BLaER1 (cell line): ENCODE measurements around the gene DNAH17.

ENCODE experiments used
- H3K27ac ChIP-seq: shearing (Covaris generic); formaldehyde crosslinking; 2 replicates; pipeline ENCODE4 v1.8.1; 2022
- H3K27me3 ChIP-seq: shearing (Covaris generic); formaldehyde crosslinking; 2 replicates; pipeline ENCODE4 v1.8.1; 2022
- H3K36me3 ChIP-seq: shearing (Covaris generic); formaldehyde crosslinking; 2 replicates; pipeline ENCODE4 v1.8.1; 2022
- H3K4me1 ChIP-seq: shearing (Covaris generic); formaldehyde crosslinking; 2 replicates; pipeline ENCODE4 v1.8.1; 2022
- H3K4me2 ChIP-seq: shearing (Covaris generic); formaldehyde crosslinking; 2 replicates; pipeline ENCODE4 v1.8.1; 2022
- H3K4me3 ChIP-seq: shearing (Covaris generic); formaldehyde crosslinking; 2 replicates; pipeline ENCODE4 v1.8.1; 2022
- H3K9ac ChIP-seq: shearing (Covaris generic); formaldehyde crosslinking; 2 replicates; pipeline ENCODE4 v1.8.1; 2022
- H3K9me3 ChIP-seq: shearing (Covaris generic); formaldehyde crosslinking; 2 replicates; pipeline ENCODE4 v1.8.1; 2022
- H4K20me1 ChIP-seq: shearing (Covaris generic); formaldehyde crosslinking; 2 replicates; pipeline ENCODE4 v1.8.1; 2022
- Cebpa-rat ChIP-seq: shearing (Covaris generic); IDR thresholded peaks from 2 replicates; pipeline ENCODE4 v1.8.1; 2022

The DNAH17 gene

DNA sequence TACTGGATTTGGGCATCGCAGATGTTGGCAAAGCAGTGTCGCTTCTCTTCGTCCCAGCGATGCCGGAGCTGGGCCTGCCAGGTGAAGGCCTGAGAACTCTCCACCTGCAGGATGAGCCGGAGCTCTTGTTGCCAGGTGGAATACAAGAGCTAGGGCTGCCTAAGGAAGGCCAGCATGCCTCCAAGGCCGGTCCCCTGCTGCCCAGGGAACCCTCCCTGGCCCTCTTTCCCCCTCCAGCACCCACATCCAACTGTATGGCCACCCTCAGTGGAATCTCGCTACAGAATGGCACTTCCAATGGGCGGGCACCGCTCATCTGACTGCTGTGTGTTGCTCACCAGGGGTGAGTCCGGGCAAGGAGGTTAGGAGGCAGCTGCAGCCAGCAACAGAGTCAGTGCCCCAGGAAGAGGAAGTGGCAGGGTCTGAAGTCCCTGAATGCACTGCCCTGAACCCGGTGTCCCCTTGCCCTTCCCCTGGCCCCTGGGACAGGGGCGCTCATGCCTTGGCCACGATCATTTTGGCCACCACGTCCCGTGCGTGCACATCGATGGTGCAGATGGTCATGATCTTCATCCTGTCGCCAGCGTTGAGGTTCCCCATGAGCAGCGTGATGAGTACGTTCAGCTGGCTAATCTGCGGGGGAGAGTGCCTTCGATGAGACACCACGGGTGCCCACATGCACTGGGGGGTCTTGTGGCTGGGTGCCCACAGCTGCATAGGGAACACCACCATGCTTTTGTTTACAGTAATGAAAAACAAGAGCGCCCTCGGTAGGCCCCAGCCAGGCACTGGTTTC is 75.8 kb downstream of the DNAH17 start:
- Histone ChIP-seq H3K9me3 (no peaks in the 10 kb centered on the region), H3K36me3 (no peaks in the 10 kb centered on the region), H3K4me1 (peaks cover 16% of the 10 kb centered on the region), H3K27ac (peak overlapping the region; percentile 64), H3K4me2 (peak overlapping the region; percentile 40), H3K27me3 (no peaks in the 10 kb centered on the region), H3K9ac (no peak overlapping the region), H4K20me1 (no peaks in the 10 kb centered on the region), H3K4me3 (no peak overlapping the region)
- TF ChIP-seq Cebpa-rat: no peak

- TF ChIP-seq Cebpa-rat: no peak
- no peak overlapping the region for H3K9ac ChIP-seq
- peak overlapping the region; percentile 40 for H3K4me2 ChIP-seq
- H4K20me1 ChIP-seq: no peaks in the 10 kb centered on the region
- H3K4me3 ChIP-seq: no peak overlapping the region
- H3K36me3 ChIP-seq: no peaks in the 10 kb centered on the region
- no peak overlapping the region for H3K27ac ChIP-seq
- H3K27me3 ChIP-seq: no peaks in the 10 kb centered on the region
- H3K4me1 ChIP-seq: peaks cover 12% of the 10 kb centered on the region
- H3K9me3 ChIP-seq: no peaks in the 10 kb centered on the region
These were observed 76.4 kb downstream of the DNAH17 start for GRCh38 chr17:78500806-78501205.

GRCh38 chr17:78499715-78500540 is 77.3 kb downstream of the DNAH17 start:
- H3K36me3 ChIP-seq: no peaks in the 10 kb centered on the region
- H3K9me3 ChIP-seq: no peaks in the 10 kb centered on the region
- peaks cover 12% of the 10 kb centered on the region for H3K4me1 ChIP-seq
- no peak overlapping the region for H3K27ac ChIP-seq
- no peak overlapping the region for H3K4me3 ChIP-seq
- no peaks in the 10 kb centered on the region for H4K20me1 ChIP-seq
- no peaks in the 10 kb centered on the region for H3K27me3 ChIP-seq
- H3K9ac ChIP-seq: no peak overlapping the region
- TF ChIP-seq Cebpa-rat: no peak
- no peak overlapping the region for H3K4me2 ChIP-seq

DNA sequence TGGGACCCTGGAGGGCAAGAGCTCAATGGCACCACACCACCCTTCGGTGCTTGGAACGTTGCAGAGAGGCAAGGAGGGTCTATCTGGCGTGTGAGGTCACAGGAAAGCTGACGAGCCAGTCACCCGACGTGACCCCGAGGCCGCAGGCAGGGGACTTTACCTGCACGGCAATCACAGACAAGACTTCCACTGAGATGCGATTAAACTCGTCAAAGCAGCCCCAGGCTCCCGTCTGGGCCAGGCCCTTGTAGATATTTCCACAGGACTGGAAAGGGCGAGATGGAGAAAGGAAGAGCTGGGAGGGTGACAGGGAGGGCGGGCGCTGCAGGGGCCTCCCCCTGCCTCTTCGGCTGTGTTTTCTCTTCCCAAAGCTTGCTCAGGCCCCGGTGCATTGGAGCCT is 78.3 kb downstream of the DNAH17 start:
- no peak overlapping the region for H3K9ac ChIP-seq
- no peaks in the 10 kb centered on the region for H3K27me3 ChIP-seq
- 0 out of 2 replicates have a peak overlapping the region, but pooled peaks have one; percentile 6 for H3K27ac ChIP-seq
- H3K4me2 ChIP-seq: no peak overlapping the region
- H3K4me1 ChIP-seq: peaks cover 15% of the 10 kb centered on the region
- no peak overlapping the region for H3K4me3 ChIP-seq
- H3K9me3 ChIP-seq: no peaks in the 10 kb centered on the region
- H4K20me1 ChIP-seq: no peaks in the 10 kb centered on the region
- TF ChIP-seq Cebpa-rat: no peak
- no peaks in the 10 kb centered on the region for H3K36me3 ChIP-seq

DNA sequence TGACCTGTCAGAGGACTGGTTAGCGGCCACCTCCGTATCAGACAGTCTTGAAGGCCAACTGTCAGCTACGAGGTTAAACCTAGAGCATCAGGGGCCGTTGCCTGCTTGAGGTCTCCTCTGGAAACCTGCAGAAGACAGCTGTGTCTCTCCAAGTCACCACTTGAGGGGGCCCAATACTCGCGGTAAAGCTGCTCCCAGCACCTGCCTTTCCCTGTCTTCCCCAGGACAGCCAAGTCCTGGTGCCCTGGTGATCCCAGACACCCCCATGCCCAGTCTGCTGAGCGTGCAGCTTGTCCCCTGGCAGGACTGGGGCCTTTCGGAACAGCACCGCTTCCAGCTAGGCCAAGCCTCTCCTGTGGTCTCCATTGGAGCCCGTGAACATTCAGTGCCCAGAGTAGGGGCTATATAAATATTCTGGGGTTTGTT is 80.1 kb downstream of the DNAH17 start:
- Histone ChIP-seq H3K4me1 (peaks cover 24% of the 10 kb centered on the region), H3K4me3 (no peak overlapping the region), H3K27ac (no peak overlapping the region), H3K36me3 (no peaks in the 10 kb centered on the region), H3K9me3 (no peaks in the 10 kb centered on the region), H3K4me2 (no peak overlapping the region), H4K20me1 (no peaks in the 10 kb centered on the region), H3K27me3 (no peaks in the 10 kb centered on the region), H3K9ac (no peak overlapping the region)
- TF ChIP-seq Cebpa-rat: no peak

GRCh38 chr17:78496311-78496710 is 80.9 kb downstream of the DNAH17 start:
- Histone ChIP-seq H3K9ac (no peak overlapping the region), H3K27me3 (no peaks in the 10 kb centered on the region), H3K4me1 (peaks cover 17% of the 10 kb centered on the region), H3K4me2 (no peak overlapping the region), H3K4me3 (no peak overlapping the region), H4K20me1 (no peaks in the 10 kb centered on the region), H3K9me3 (no peaks in the 10 kb centered on the region), H3K27ac (no peak overlapping the region), H3K36me3 (no peaks in the 10 kb centered on the region)
- TF ChIP-seq Cebpa-rat: no peak

DNA sequence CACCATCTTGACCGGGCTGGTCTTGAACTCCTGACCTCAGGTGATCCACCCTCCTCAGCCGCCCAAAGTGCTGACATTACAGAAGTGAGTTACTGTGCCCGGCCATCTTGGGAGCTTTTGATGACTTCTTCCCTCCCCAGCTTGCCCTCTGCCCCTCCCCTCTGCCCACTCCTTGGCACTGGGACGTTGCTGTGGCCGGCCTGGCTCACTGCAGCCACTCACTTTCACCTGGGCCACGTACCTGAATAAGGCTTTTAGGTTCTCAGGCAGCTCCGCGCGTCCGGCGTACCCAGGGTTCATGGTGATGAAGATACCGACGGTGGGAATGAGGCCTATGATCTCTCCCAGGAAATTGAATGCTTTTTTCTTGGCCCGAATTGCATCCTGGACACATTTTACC is 81.6 kb downstream of the DNAH17 start:
- no peak overlapping the region for H3K27ac ChIP-seq
- no peak overlapping the region for H3K9ac ChIP-seq
- no peaks in the 10 kb centered on the region for H3K36me3 ChIP-seq
- H3K4me1 ChIP-seq: peaks cover 12% of the 10 kb centered on the region
- no peaks in the 10 kb centered on the region for H4K20me1 ChIP-seq
- no peak overlapping the region for H3K4me3 ChIP-seq
- H3K4me2 ChIP-seq: no peak overlapping the region
- H3K9me3 ChIP-seq: no peaks in the 10 kb centered on the region
- TF ChIP-seq Cebpa-rat: no peak
- H3K27me3 ChIP-seq: no peaks in the 10 kb centered on the region

DNA sequence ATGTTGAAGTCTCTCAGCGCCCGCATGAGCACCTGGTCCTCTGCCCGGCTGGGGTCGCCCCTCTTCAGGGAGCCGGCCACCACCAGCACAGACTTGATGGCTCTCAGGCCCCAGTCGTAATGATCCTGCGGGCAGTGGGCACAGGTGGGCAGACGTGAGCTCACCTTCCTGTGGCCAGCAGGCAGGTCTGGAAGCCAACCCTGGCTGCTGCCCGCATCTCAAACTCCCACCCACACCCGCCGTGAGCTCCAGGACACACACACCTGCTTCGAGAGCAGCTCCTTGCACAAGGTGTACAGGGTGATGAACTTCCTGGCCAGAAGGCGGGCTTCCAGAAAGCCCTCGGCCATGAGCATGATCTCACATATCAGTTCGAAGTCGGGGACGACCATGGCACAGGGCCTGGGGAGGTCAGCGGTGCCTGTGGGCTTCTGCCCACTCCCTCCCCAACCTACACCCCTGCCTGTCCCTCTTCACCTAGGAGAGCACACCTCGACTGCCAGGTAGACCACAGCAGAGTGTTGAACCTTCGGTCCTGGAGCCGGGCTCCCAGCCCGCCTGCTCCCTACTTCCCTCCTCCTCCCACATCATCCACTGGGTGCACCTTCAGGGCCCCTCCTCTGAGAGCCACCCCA is 82.4 kb downstream of the DNAH17 start:
- Histone ChIP-seq H4K20me1 (no peaks in the 10 kb centered on the region), H3K4me2 (no peak overlapping the region), H3K36me3 (no peaks in the 10 kb centered on the region), H3K4me3 (no peak overlapping the region), H3K27me3 (no peaks in the 10 kb centered on the region), H3K27ac (no peak overlapping the region), H3K4me1 (peaks cover 12% of the 10 kb centered on the region), H3K9ac (no peak overlapping the region), H3K9me3 (no peaks in the 10 kb centered on the region)
- TF ChIP-seq Cebpa-rat: no peak

- no peaks in the 10 kb centered on the region for H3K36me3 ChIP-seq
- peak overlapping the region; percentile 21 for H3K4me2 ChIP-seq
- H3K27ac ChIP-seq: no peak overlapping the region
- no peaks in the 10 kb centered on the region for H4K20me1 ChIP-seq
- peaks cover 12% of the 10 kb centered on the region for H3K4me1 ChIP-seq
- H3K27me3 ChIP-seq: no peaks in the 10 kb centered on the region
- no peak overlapping the region for H3K4me3 ChIP-seq
- TF ChIP-seq Cebpa-rat: no peak
- H3K9ac ChIP-seq: no peak overlapping the region
- no peaks in the 10 kb centered on the region for H3K9me3 ChIP-seq
These were observed 83.1 kb downstream of the DNAH17 start for GRCh38 chr17:78493853-78494695.
